LNCaP clone FGC (cell line): ENCODE data around the gene ASCC2.

ENCODE experiments used
- DNase-seq: peaks from one replicate; pipeline ENCODE4 v3.0.0-alpha.2; 2011; ENCODE audit warnings: low read depth
- H3K4me3 ChIP-seq: 2 replicates; pipeline ENCODE4 v1.5.1; 2011; ENCODE audit warnings: mild to moderate bottlenecking, low read depth, low read length, control low read depth
- CTCF ChIP-seq: IDR thresholded peaks from 2 replicates; pipeline ENCODE4 v1.5.1; 2012; ENCODE audit warnings: mild to moderate bottlenecking; ENCODE audit not compliant: control insufficient read depth, insufficient read depth; ENCODE audit errors: extremely low read depth

Gene ASCC2

GRCh38 chr22:29879753-29880152 is 41.7 kb upstream of the ASCC2 start:
- H3K4me3 ChIP-seq = no peak overlapping the region
- DNase-seq = no peak
- no peak for TF ChIP-seq CTCF

- no peak for TF ChIP-seq CTCF
- DNase-seq = no peak
These were observed 39.5 kb upstream of the ASCC2 start for GRCh38 chr22:29877620-29878019.

GRCh38 chr22:29873943-29874342 is 35.9 kb upstream of the ASCC2 start:
- no peak for DNase-seq
- H3K4me3 ChIP-seq = no peak overlapping the region
- no peak for TF ChIP-seq CTCF

More at GRCh38 chr22:29877620-29878019, 39.5 kb upstream of the ASCC2 start:
- H3K4me3 ChIP-seq = no peak overlapping the region

- no peak for DNase-seq
- no peak overlapping the region for H3K4me3 ChIP-seq
- TF ChIP-seq CTCF = no peak
These were observed 34.9 kb upstream of the ASCC2 start for GRCh38 chr22:29872989-29873388.

GRCh38 chr22:29872144-29872893 is 34.2 kb upstream of the ASCC2 start:
- no peak overlapping the region for H3K4me3 ChIP-seq
- no peak for TF ChIP-seq CTCF
- DNase-seq = no peak

GRCh38 chr22:29871684-29872083 is 33.6 kb upstream of the ASCC2 start:
- no peak for DNase-seq
- H3K4me3 ChIP-seq = no peak overlapping the region

More at GRCh38 chr22:29871684-29872083, 33.6 kb upstream of the ASCC2 start:
- no peak for TF ChIP-seq CTCF
